ENCODE data around the gene RPL13.

DNA sequence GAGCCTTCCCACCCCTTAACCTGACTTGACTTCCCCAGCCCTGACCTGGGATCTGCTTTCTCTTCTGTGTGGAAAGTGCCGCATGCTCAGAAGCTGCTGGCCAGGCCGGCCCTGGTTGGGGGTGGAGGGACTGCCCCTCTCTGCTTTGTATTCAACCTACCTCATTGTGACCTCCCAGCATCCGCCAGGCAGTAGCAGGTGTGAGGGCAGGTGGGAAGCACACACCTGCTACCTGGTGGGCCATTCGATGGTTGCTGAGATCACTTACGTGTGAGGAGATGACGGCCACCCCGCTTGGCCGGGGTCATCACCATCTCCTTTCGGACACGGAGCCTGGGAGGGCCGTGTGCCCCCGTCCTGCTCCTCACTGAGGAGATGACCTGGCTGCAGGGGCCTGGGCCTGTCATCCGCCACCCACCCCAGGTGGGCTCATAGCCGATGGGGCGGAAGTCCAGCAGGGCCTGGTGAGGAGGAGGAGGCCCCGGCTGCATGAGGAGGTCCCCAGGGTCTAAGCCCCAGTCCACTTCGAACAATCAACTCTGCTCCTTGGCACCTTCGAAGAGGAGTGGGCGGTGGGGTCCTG lies 22.2 kb downstream of the RPL13 start:
- TF ChIP-seq ZBTB1 (CRISPR knock-in tag; IDR thresholded peaks at IDR 0.05; ENCODE audit: borderline replicate concordance, low read depth) (no peak), SMAD3 (CRISPR knock-in tag; conservative IDR thresholded peaks at IDR 0.05) (no peak), FOXK1 (CRISPR knock-in tag; IDR thresholded peaks at IDR 0.05; ENCODE audit: borderline replicate concordance) (no peak), SPI1 (IDR thresholded peaks at IDR 0.05; ENCODE audit: borderline replicate concordance, low read depth, low read length) (no peak), ELF1 (tag; IDR thresholded peaks at IDR 0.05) (no peak), HDGF (IDR thresholded peaks at IDR 0.05) (no peak), NCOA1 (IDR thresholded peaks at IDR 0.05; ENCODE audit: low read depth) (no peak)
- TF ChIP-seq, protein P1, sequence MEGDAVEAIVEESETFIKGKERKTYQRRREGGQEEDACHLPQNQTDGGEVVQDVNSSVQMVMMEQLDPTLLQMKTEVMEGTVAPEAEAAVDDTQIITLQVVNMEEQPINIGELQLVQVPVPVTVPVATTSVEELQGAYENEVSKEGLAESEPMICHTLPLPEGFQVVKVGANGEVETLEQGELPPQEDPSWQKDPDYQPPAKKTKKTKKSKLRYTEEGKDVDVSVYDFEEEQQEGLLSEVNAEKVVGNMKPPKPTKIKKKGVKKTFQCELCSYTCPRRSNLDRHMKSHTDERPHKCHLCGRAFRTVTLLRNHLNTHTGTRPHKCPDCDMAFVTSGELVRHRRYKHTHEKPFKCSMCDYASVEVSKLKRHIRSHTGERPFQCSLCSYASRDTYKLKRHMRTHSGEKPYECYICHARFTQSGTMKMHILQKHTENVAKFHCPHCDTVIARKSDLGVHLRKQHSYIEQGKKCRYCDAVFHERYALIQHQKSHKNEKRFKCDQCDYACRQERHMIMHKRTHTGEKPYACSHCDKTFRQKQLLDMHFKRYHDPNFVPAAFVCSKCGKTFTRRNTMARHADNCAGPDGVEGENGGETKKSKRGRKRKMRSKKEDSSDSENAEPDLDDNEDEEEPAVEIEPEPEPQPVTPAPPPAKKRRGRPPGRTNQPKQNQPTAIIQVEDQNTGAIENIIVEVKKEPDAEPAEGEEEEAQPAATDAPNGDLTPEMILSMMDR (IDR thresholded peaks at IDR 0.05 in 2 of 3, conservative IDR thresholded peaks at IDR 0.05 in 1 of 3; ENCODE audit: insufficient read depth in 2 of 3, low read depth in 1 of 3, low read length in 3 of 3): no peak
- TF ChIP-seq, protein P2, sequence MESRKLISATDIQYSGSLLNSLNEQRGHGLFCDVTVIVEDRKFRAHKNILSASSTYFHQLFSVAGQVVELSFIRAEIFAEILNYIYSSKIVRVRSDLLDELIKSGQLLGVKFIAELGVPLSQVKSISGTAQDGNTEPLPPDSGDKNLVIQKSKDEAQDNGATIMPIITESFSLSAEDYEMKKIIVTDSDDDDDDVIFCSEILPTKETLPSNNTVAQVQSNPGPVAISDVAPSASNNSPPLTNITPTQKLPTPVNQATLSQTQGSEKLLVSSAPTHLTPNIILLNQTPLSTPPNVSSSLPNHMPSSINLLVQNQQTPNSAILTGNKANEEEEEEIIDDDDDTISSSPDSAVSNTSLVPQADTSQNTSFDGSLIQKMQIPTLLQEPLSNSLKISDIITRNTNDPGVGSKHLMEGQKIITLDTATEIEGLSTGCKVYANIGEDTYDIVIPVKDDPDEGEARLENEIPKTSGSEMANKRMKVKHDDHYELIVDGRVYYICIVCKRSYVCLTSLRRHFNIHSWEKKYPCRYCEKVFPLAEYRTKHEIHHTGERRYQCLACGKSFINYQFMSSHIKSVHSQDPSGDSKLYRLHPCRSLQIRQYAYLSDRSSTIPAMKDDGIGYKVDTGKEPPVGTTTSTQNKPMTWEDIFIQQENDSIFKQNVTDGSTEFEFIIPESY (CRISPR knock-in tag; IDR thresholded peaks at IDR 0.05): no peak
